ENCODE measurements around the gene UCHL3. TPM values are rescaled to one million over a fixed set of nuclear protein-coding genes. Genes with fewer than 3 reads are reported as not detected.
"Not testable (repeated sequence)": the region's sequence is repeated elsewhere in the genome, so short reads cannot be mapped to it uniquely, and the experiment has no call there.

Gene UCHL3
- total RNA-seq, 4 donors from 2014 or later, result 3.7 to 16.9 (median 13.7) TPM

DNA sequence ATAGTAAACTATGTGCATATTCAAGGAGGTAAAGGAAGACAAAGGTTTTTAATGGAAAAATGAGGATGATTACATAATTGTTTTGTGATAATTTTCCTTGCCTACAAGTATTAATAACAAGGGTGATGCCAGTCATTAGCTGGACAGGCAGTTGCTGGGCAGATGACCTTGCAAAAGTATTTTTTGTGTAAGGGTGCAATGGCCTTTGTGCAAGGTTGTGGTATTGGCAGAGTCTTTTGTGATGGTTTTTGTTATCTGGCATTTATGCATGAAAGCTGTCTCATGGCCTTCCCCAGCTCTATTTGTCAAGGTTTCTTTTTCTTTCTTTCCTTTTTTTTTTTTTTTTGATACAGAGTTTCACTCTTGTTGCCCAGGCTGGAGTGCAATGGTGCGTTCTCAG, 7.6 kb upstream of the UCHL3 start:
- no peaks in the 10 kb centered on the region for H3K36me3 ChIP-seq
- no peaks in the 10 kb centered on the region for H3K27me3 ChIP-seq
- no peak for TF ChIP-seq POLR2A (IDR thresholded peaks at IDR 0.05)
- TF ChIP-seq, protein P1, sequence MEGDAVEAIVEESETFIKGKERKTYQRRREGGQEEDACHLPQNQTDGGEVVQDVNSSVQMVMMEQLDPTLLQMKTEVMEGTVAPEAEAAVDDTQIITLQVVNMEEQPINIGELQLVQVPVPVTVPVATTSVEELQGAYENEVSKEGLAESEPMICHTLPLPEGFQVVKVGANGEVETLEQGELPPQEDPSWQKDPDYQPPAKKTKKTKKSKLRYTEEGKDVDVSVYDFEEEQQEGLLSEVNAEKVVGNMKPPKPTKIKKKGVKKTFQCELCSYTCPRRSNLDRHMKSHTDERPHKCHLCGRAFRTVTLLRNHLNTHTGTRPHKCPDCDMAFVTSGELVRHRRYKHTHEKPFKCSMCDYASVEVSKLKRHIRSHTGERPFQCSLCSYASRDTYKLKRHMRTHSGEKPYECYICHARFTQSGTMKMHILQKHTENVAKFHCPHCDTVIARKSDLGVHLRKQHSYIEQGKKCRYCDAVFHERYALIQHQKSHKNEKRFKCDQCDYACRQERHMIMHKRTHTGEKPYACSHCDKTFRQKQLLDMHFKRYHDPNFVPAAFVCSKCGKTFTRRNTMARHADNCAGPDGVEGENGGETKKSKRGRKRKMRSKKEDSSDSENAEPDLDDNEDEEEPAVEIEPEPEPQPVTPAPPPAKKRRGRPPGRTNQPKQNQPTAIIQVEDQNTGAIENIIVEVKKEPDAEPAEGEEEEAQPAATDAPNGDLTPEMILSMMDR (IDR thresholded peaks at IDR 0.05), result no peak
- peaks cover 0 to 2% (median under 1%) of the 10 kb centered on the region in 4 donors for H3K4me1 ChIP-seq
- no peak for DNase-seq
- no peaks in the 10 kb centered on the region for H3K9me3 ChIP-seq
- no peak overlapping the region for H3K27ac ChIP-seq
- no peak overlapping the region for H3K4me3 ChIP-seq

DNA sequence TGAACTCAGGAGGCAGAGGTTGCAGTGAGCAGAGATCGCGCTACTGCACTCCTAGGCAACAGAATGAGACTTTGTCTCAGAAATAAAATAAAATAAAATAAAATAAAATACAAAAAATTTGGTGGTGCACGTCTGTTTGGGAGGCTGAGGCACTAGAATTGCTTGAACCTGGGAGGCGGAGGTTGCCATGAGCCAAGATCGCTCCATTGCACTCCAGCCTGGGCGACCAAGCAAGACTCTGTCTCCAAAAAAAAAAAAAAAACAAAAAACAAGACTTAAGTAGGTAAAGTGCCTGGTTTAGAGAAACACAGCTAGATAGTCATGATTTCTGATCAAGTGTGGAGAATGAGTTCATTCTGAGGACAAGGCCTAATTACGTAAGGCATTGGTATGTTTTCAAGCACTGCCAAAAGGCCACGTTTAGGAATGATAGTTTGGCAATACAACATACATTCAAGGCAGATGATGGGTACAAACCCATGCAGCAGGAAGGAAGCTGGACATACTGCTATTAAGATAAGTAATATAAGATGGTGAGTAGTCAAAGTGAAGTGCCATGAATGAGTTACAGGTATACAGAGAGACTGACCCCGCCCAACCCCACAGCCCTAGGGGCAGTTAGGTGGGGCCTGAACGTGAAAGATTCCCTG, 4.8 kb upstream of the UCHL3 start:
- no peak overlapping the region for H3K27ac ChIP-seq
- no peaks in the 10 kb centered on the region for H3K4me1 ChIP-seq
- no peak overlapping the region for H3K4me3 ChIP-seq
- H3K36me3 ChIP-seq, result no peaks in the 10 kb centered on the region
- no peaks in the 10 kb centered on the region for H3K27me3 ChIP-seq
- H3K9me3 ChIP-seq, result no peaks in the 10 kb centered on the region
- no peak for DNase-seq
- TF ChIP-seq, protein P1 (IDR thresholded peaks at IDR 0.05), result no peak
- no peak for TF ChIP-seq POLR2A (IDR thresholded peaks at IDR 0.05)

DNA sequence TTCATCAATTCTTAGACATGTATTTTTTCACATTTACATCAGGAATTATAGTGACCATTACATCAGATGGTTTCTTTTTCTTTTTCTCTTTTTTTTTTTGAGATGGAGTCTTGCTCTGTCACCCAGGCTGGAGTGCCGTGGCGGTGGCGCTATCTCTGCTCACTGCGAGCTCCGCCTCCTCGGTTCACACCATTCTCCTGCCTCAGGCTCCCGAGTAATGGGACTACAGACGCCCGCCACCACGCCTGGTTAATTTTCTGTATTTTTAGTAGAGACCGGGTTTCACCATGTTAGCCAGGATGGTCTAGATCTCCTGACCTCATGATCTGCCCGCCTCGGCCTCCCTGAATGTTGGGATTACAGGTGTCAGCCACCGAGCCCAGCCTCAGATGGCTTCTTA, 4.2 kb upstream of the UCHL3 start:
- not testable (repeated sequence) for H3K27me3 ChIP-seq, H3K27ac ChIP-seq, H3K36me3 ChIP-seq, H3K4me3 ChIP-seq, DNase-seq, H3K9me3 ChIP-seq, H3K4me1 ChIP-seq

DNA sequence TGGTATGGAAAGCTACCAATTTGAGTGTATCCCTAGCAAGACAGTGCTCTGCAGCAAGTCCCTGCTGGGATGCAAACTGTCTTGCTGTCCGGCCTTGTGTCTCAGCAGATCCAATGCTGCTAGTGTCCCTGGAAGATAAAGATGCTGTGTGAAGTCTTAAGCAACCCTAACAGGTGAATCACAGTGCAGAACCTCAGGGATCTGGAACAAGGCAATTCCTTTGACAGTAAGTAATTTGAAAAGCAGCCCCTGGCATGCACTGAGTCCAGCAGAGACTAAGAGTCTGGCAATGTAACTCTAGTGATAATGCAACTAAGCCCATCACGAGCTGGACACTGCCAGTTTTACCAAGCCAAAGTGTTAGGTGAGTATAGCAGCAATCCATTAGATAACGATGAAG, 1.7 kb upstream of the UCHL3 start:
- DNase-seq, result no peak
- no peaks in the 10 kb centered on the region for H3K9me3 ChIP-seq
- H3K27me3 ChIP-seq, result no peaks in the 10 kb centered on the region
- H3K4me1 ChIP-seq, result peaks cover 0 to 11% (median 0%) of the 10 kb centered on the region in 4 donors
- H3K27ac ChIP-seq, result no peak overlapping the region
- TF ChIP-seq, protein P1 (IDR thresholded peaks at IDR 0.05), result no peak
- no peak for TF ChIP-seq POLR2A (IDR thresholded peaks at IDR 0.05)
- H3K4me3 ChIP-seq, result no peak overlapping the region
- H3K36me3 ChIP-seq, result no peaks in the 10 kb centered on the region

DNA sequence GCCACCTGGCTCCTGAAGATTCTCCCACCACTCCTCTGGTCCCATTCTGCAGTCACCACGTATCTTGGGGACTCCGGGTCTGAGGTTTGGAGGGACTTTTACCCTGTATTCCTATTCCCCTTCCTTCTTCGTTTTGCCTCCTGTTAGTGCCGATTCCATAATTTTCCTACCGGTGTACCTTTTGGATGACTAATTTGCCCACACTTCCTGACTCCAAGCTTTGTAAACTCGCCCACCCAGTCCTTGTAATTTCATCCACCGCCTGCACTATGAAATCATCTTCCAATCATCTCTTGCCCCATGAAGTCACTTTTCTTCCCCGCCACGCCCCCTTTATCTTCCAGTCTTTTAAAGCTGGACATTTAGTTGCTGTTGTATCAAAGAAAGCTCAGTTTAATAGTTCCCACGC, 572 bp downstream of the UCHL3 start:
- DNase-seq, result peak in 1 of 3 donors; percentile 54
- Histone ChIP-seq H3K9me3 (no peaks in the 10 kb centered on the region), H3K27me3 (no peaks in the 10 kb centered on the region), H3K36me3 (peaks cover 0 to 14% (median 0%) of the 10 kb centered on the region in 3 donors), H3K4me1 (peaks cover 0 to 11% (median 0%) of the 10 kb centered on the region in 4 donors), H3K27ac (peak overlapping the region; percentile 78 to 85 (median 78)), H3K4me3 (peak overlapping the region; percentile 68 to 92 (median 82))
- TF ChIP-seq, protein P1 (IDR thresholded peaks at IDR 0.05), result no peak
- TF ChIP-seq POLR2A (IDR thresholded peaks at IDR 0.05), result no peak

DNA sequence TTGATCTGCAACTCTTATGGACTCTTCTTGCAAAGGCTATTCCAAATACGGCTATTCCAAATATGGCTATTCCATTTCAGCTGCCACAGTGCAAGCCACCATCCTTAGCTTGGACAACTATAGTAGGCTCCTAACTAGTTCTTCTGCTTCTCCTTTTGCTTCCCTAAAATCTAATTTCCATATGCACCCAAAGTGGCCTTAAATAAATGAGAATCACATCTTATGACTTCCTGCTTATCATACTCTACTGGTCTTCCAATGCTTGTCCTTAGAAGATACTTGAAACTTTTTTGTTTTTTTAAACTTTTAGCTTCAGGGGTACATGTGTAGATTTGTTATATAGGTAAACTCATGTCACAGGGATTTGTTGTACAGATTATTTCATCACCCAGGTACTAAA, 4.9 kb downstream of the UCHL3 start:
- Histone ChIP-seq H3K27me3 (no peaks in the 10 kb centered on the region), H3K4me3 (no peak overlapping the region), H3K27ac (no peak overlapping the region), H3K9me3 (no peaks in the 10 kb centered on the region), H3K4me1 (peaks cover 0 to 18% (median 0%) of the 10 kb centered on the region in 4 donors), H3K36me3 (peaks cover 0 to 15% (median 0%) of the 10 kb centered on the region in 3 donors)
- DNase-seq, result no peak
- TF ChIP-seq, protein P1 (IDR thresholded peaks at IDR 0.05), result no peak
- TF ChIP-seq POLR2A (IDR thresholded peaks at IDR 0.05), result no peak
